GM19395 (cell line): ENCODE measurements around the gene DCAF15.

Experiments used
- ATAC-seq: cut with Tn5 transposase; IDR thresholded peaks from one replicate; pipeline ENCODE4 v1.9.1; 2021; ENCODE audit warnings: mild to moderate bottlenecking, moderate library complexity; ENCODE audit not compliant: unreplicated experiment

Gene DCAF15

GRCh38 chr19:13974073-13974472 is 21.8 kb downstream of the DCAF15 start:
- no peak for ATAC-seq

- no peak for ATAC-seq
Observed at GRCh38 chr19:13975870-13976269, 23.6 kb downstream of the DCAF15 start.

GRCh38 chr19:13976446-13976845 is 24.1 kb downstream of the DCAF15 start:
- ATAC-seq = no peak

DNA sequence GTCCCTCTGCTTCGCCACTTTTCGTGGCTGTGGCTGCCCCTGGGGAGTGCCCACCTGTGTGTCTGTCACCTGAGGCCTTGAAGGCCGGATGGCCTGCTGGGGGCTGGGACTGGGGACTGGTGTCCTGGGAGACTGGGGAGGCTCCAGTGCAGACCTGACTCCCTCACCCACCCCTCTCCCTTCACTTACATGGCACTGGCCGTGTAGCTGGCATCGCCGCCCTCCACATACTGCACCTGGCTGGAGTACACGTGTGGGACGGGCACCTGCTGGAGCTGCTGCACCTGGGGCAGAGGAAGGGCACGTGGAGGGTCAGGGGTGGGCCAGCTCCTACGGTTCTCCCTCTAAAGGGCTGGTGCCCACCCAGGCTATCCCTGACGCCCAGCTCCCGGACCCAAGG is 25.5 kb downstream of the DCAF15 start:
- ATAC-seq = no peak

DNA sequence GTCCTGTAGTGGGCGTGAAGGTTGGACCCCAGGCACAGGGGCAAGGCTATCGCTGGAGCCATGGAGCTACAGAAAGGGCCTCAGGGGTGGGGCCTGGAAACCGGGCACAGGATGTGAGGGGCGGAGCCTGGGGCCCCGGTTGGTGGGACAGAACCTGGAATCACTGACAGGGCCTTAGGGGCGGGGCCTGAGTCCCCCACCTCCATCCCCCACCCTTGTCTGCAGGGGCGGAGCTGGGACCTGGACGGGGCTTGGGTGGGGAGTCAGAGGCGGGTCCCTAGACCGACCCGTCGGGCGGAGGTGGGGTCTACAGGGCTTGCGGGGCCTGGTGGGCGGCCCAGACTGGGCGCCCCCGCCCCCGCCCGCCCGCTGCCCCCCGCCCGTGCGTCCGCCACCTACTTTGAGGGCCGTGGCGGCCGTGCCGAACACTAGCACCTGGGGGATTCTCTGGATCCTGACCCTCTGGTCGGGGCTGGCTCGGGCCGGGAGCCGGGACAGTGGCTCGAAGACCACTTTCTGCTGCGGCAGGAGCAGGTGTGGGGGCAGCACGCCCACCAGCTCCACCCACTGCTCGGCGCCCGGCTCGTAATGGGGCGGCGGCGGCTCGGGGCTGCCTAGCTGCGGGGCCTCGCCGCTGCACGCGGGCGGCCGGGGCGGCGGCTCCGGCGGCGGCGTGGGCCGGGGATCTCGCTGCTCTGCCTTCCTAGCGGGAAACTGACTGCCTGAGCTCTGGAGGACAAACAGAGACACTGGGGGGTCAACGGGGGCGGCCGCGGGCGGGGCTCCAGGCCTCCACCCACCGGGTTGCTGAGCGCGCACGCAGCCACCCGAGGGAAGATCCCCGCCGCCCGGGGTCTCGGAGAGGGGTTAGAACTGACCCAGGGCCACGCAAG is 26.3 kb downstream of the DCAF15 start:
- no peak for ATAC-seq

GRCh38 chr19:13979244-13979615 is 26.9 kb downstream of the DCAF15 start:
- ATAC-seq = no peak

GRCh38 chr19:13979686-13980085 is 27.4 kb downstream of the DCAF15 start:
- ATAC-seq = no peak

- ATAC-seq = no peak
Observed at GRCh38 chr19:13980340-13980739, 28.0 kb downstream of the DCAF15 start.

DNA sequence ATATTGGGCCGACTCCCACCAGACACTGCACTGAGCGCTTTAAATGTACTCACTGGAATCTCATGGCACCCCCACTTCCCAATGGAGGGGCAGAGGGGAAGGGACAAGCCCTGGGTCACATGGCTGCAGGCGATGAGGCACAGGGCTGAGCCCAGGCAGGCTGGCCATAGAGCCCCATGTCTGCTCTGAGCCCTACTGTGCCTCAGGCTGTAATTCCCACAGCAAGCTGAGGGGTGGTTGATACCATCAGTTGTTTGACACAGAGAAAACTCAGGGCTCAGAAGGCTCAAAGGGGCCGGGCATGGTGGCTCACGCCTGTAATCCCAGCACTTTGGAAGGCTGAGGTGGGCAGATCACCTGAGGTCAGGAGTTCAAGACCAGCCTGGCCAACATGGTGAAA is 28.7 kb downstream of the DCAF15 start:
- ATAC-seq = no peak

DNA sequence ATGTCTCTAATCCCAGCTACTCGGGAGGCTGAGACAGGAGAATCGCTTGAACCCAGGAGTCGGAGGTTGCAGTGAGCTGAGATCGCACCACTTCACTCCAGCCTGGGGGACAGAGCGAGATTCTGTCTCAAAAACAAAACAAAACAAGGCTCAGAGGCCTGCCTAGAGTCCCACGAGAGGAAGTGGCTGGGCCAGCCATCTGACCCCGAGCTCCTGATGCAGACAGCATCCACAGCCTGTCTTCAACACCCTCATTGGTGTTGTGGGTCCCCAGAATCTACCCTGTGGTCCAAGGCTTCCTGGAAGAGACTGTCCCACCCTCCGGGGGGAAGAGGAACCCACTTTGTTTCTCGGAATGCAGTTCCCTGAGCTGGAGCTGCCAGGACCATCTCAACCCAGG is 29.2 kb downstream of the DCAF15 start:
- ATAC-seq = no peak

DNA sequence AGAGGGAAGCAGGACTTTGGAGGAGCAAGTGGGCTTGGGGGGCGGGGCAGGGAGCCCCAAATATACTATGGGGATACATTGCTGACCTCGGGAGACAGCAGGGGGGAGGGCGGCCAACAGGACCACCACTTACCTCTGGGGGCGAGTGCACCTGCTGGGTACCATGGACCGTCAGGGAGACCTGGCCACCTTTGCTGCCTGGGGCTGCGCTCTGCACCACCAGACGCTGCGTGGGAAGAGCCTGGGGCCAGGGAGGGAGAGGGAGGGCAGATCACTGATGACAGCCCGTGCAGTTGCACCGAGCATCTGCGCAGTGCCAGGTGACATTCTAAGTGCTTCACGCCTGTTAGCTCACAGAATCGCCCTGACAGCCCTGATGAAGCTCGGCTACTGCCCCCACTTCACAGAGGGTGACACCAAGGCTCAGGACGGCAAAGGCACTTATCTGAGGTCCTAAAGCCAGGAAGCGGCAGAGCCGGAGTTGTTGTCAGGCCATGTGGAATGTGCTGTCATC is 29.7 kb downstream of the DCAF15 start:
- no peak for ATAC-seq

- no peak for ATAC-seq
Observed at GRCh38 chr19:13982773-13983172, 30.5 kb downstream of the DCAF15 start.

DNA sequence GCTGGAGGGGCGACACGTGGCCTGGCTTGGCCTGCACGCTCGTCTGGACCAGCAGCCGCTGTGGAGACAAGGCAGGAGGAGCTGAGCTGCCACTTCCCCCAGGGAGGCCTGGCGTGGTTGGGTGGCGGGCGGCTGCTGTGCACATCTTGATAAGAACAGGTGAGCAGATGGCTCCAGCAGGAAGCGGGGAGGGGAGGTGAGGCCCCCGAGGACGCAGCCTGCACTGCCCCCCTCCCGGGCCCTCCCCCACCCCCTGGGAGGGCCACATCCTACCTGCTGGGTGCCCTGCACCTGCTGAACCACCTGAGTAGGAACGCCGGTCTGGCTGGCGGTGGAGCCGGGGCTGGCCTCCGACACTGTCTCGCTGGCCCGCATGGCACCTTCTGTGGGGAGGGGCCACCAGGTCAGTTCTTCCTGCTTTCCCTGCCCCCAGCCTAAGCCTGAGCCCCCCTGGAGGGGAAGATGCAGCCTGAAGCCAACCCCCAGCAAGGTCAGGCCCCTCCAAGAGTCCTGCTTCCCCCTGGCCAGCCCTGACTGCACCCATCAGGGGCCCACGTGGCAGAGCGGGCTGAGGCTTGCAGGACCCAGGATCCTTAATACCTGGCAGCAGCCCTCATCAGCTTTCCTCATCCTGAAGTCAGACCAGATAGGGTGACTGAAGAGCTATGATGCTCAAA is 31.0 kb downstream of the DCAF15 start:
- no peak for ATAC-seq

DNA sequence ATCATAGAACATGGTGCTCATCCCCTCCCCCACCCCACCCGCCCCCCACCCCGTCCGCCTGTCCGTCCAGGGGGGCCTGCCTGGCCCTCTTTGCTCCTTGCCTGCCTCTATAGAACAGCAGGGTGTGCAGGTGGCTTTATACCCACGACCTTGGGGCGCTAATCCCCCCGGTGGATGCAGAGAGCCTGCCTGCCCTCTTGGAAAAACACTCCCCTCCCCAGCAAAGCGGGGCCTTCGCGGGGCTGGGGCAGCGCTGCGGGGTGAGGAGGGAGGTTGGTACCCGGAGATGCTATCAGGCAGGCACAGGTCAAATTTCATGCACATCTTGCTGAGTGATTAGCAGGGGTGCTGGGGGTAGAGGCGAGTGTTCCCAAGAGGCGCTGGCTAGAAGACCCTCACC is 31.9 kb downstream of the DCAF15 start:
- no peak for ATAC-seq

DNA sequence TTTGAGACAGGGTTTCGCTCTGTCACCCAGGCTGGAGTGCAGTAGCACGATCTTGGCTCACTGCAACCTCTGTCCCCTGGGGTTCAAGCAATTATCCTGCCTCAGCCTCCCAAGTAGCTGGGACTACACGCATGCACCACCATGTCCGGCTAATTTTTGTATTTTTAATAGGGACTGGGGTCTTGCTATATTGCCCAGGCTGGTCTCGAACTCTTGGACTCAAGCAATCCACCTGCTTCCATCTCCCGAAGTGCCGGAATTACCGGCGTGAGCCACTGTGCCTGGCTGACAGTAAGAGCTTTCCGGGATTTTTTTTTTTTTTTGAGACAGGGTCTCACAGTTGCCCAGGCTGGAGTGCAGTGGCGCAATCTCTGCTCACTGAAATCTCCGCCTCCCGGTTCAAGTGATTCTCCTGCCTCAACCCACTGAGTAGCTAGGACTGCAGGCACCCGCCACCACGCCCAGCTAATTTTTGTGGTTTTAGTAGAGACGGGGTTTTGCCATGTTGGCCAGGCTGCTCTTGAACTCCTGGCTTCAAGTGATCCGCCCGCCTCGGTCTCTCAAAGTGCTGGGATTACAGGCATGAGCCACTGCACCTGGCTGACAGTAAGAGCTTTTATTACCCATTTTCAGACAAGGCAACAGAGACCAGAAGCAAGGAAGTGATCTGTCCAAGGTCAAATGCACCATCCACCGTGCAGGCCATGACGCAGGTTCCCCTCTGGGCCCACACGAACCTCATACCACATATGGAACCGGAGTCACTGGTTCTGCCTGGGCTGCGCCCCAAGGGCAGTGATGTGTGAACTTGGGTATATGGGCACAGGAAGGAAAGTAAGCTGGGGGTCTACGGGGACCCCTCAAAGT is 32.8 kb downstream of the DCAF15 start:
- no peak for ATAC-seq

DNA sequence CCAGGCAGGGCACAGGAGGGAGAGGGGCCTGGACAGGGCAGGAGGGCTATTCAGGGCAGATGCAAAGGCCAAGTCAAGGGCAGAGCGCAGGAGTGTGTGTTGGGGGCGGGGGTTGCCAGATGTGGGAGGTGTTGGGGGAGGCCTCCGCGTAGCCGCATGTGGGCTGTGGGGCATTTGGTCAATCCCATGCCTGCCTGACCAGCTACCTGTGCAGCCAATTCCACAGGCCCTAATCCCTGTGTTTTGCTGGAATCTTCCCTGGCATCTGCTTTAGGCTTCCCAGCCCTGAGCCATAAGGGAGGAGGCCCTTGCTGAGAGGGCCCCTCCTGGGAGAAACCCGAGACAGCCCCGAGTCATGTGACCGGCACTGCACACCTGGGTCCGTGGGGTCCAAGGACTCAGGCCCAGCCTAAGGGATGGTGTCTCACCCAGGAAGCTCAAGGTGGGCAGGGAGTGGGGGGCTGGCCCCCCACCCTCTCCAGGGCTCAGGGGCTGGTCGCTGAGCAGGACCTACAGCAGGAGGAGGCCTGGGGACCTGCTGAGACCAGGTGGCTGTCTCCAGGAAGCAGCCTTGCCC is 33.5 kb downstream of the DCAF15 start:
- peak; percentile 27 for ATAC-seq

DNA sequence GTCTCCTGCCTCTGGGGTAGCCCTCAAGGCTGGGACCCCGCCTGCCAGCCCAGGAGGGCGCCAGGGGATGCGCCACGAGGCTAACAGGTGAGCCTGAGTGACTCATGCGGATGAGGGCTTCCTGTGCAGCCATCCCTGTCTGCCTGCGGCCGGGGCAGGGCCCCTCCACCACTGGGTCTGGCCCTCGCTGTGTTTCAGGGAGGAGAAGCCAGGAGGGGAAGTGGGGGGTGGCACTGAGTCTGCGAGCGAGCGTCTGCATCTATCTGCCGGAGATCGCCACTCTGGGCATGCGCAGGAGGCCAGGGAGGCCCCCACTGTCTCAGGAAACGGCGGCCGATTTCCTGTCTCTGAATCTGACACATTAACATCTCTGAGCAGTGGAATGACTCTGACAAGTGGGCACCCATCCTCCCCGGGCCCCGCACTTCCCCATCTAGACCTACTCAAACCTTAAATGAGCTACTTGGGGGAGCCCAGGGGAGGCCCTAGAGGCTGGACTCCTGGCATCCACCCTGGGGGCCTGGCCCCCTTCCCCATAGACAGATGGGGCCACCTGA is 34.1 kb downstream of the DCAF15 start:
- peak; percentile 73 for ATAC-seq

DNA sequence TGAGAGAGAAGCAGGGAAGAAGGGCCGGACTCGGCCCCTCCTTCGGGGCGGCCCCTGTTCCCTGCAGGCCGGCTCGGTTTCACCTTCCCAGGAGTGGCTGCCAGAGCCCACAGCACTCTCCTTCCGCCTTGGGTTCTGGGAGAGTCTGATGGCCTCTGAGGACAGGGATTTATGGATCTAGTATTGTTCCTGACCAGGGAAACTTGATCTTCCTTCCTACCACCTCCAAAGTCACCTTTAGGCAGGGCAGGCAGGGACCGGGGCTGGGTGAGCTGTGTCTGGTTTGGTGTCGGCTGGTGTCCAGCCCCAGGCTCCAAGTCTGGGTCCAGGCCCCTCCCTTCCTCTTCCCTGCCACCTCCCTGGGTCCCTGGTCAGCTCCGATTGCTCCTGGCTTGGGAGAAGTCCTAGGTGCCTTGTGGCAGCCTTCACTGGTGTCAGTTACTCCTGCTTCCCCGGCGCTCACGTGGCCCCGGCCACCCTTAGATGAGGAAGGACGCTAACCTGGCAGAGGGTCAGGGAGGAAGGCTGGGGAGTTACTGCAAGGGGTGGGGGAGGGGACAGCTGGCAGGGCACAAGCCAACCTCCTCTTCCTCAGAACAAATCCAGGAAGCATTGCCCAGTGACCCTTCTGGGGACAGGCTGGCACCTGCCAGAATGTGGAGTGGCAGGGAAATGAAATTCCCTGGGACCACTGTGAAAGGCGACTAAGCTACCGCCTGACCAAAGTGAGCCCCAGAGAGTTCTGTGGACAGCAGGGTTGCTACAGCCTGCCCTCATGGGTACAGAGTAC is 35.0 kb downstream of the DCAF15 start:
- ATAC-seq = no peak

DNA sequence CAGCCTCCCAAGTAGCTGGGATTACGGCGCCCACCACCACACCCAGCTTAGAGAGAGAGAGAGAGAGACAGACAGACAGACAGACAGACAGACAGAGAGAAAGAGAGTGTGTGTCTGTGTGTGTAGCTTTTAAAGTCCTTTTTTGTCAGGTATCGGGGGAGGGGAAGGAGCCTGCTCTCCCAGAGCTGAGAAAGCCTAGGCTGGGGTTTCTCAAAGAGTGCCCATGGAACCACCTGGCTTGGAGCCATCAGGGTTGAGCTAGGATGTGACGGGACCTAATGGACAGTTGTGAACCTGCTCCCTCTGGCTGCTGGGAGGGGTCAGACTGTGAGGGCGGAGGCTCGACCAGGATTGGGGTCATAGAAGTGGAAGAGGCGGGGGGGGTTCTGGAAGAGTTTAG is 37.2 kb downstream of the DCAF15 start:
- no peak for ATAC-seq

DNA sequence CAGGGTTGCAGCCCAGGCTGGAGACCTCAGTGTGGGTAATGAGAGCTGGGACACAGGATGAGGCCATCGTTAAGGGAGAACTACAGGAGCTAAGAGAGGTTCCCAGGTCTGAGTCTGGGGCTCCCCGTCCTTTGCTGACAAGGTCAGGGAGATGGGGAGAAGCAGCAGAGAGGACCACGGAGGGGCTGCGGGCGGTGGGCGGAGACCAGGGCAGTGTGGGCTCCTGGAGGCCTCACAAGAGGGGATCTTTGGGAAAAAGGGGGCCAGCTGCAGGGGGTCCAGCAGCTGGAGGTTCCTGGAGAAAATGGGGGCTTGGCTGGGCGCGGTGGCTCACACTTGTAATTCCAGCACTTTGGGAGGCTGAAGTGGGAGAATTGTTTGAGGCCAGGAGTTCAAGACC is 37.8 kb downstream of the DCAF15 start:
- no peak for ATAC-seq
